Bronchial epithelial cell (primary cell): ENCODE measurements around the gene STX18. TPM values are rescaled to one million over a fixed set of nuclear protein-coding genes. Genes with fewer than 3 reads are reported as not detected.
"Not testable (repeated sequence)": the region's sequence is repeated elsewhere in the genome, so short reads cannot be mapped to it uniquely, and the experiment has no call there.

Experiments used
- DNase-seq: peaks from one replicate; pipeline ENCODE4 v3.0.0-alpha.2; 2010; ENCODE audit warnings: low read depth
- FAIRE-seq: peaks from 2 replicates; lab custom pipeline; 2011; peaks lifted over from hg19 to GRCh38; lab: Jason Lieb, UNC
- H3K27me3 ChIP-seq: 2 replicates; pipeline ENCODE4 v1.5.1; 2011; ENCODE audit warnings: low read length; ENCODE audit not compliant: control insufficient read depth, insufficient read depth
- H3K36me3 ChIP-seq: 2 replicates; pipeline ENCODE4 v1.5.1; 2011; ENCODE audit warnings: low read length; ENCODE audit not compliant: control insufficient read depth, insufficient read depth
- H3K4me3 ChIP-seq: 2 replicates; pipeline ENCODE4 v1.5.1; 2011; ENCODE audit warnings: mild to moderate bottlenecking, low read depth, low read length, control low read depth
- CTCF ChIP-seq: IDR thresholded peaks from 2 replicates; pipeline ENCODE4 v1.5.1; 2011; ENCODE audit warnings: mild to moderate bottlenecking, moderate library complexity, low read length, control low read depth, inconsistent platforms; ENCODE audit not compliant: insufficient read depth, severe bottlenecking
- total RNA-seq: library from RNA; depleted of rRNA; stranded (reverse); fragments of >200 nt; gene quantifications from 2 replicates; pipeline ENCODE4 v1.2.1, GENCODE V29; 2014

The STX18 gene
- total RNA-seq, 1 donor from 2014 or later, result 21.6 TPM

- no peak for FAIRE-seq
- no peak for TF ChIP-seq CTCF
- Histone ChIP-seq H3K27me3 (no peaks in the 10 kb centered on the region), H3K4me3 (no peak overlapping the region), H3K36me3 (no peaks in the 10 kb centered on the region)
- no peak for DNase-seq
These were observed 29.6 kb downstream of the STX18 start for GRCh38 chr4:4512282-4512681.

- H3K36me3 ChIP-seq, FAIRE-seq, H3K4me3 ChIP-seq, DNase-seq, H3K27me3 ChIP-seq: not testable (repeated sequence)
These were observed 31.2 kb downstream of the STX18 start for GRCh38 chr4:4510641-4511040.

- FAIRE-seq (no peak), DNase-seq (no peak)
- Histone ChIP-seq H3K4me3 (no peak overlapping the region), H3K27me3 (no peaks in the 10 kb centered on the region), H3K36me3 (no peaks in the 10 kb centered on the region)
- no peak for TF ChIP-seq CTCF
These were observed 32.3 kb downstream of the STX18 start for GRCh38 chr4:4509521-4509920.

GRCh38 chr4:4507923-4508322 is 33.9 kb downstream of the STX18 start:
- peak; percentile 9 for DNase-seq
- Histone ChIP-seq H3K27me3 (no peaks in the 10 kb centered on the region), H3K4me3 (no peak overlapping the region), H3K36me3 (no peaks in the 10 kb centered on the region)
- FAIRE-seq, result no peak
- peak; percentile 50 for TF ChIP-seq CTCF

GRCh38 chr4:4507403-4507802 is 34.4 kb downstream of the STX18 start:
- no peak for TF ChIP-seq CTCF
- FAIRE-seq (no peak), DNase-seq (no peak)
- H3K27me3 ChIP-seq, result no peaks in the 10 kb centered on the region
- H3K36me3 ChIP-seq, result no peaks in the 10 kb centered on the region
- H3K4me3 ChIP-seq, result no peak overlapping the region

- H3K4me3 ChIP-seq, result no peak overlapping the region
- H3K27me3 ChIP-seq, result no peaks in the 10 kb centered on the region
- TF ChIP-seq CTCF, result no peak
- DNase-seq (no peak), FAIRE-seq (no peak)
- no peaks in the 10 kb centered on the region for H3K36me3 ChIP-seq
These were observed 34.9 kb downstream of the STX18 start for GRCh38 chr4:4506961-4507360.

- FAIRE-seq, H3K4me3 ChIP-seq, DNase-seq, H3K27me3 ChIP-seq, H3K36me3 ChIP-seq: not testable (repeated sequence)
These were observed 36.6 kb downstream of the STX18 start for GRCh38 chr4:4505211-4505610.
